Adrenal gland (tissue), 5 donors: ENCODE data around the gene ZNF215.

Source experiments
- CTCF ChIP-seq, 6 experiments: fragments of 450-650 bp in 4 of 6; fragments of 200-600 bp in 2 of 6; sonication (generic) in 1 of 6; IDR thresholded peaks; 1 replicate in 5 of 6; 2 replicates in 1 of 6; pipeline versions ENCODE4 v1.5.1 to v1.8.0; 2016 to 2021; ENCODE audit warnings: antibody characterized with exemption in 6 of 6, mild to moderate bottlenecking in 2 of 6, moderate library complexity in 1 of 6
- POLR2A ChIP-seq, 2 donors: fragments of 450-650 bp; IDR thresholded peaks; one replicate each; pipeline ENCODE4 v1.6.1; 2017; ENCODE audit warnings: antibody characterized with exemption in 2 of 2, mild to moderate bottlenecking in 2 of 2, moderate library complexity in 1 of 2
- donor health status: DM: no; HTN: no; CAD: no.

GRCh38 chr11:6992026-6992425 lies 65.8 kb downstream of the ZNF215 start:
- TF ChIP-seq POLR2A (IDR thresholded peaks at IDR 0.05) (no peak), CTCF (IDR thresholded peaks at IDR 0.05) (no peak)
